Activated T-cell treated with anti-CD3 and anti-CD28 coated beads, Interleukin-2, amount 50 U/mL, for 24 hours (primary cell): Measurements from ENCODE around the gene FAM83E.
"Not testable (repeated sequence)": the region's sequence is repeated elsewhere in the genome, so short reads cannot be mapped to it uniquely, and the experiment has no call there.

Experiments used
- DNase-seq: peaks from one replicate; pipeline ENCODE4 v3.0.0-alpha.2; 2020
- H3K27ac Mint-ChIP-seq: 2 replicates; pipeline ENCODE4 v1.8.0; 2020; ENCODE audit warnings: mild to moderate bottlenecking, mixed read lengths
- H3K27me3 Mint-ChIP-seq: 2 replicates; pipeline ENCODE4 v1.8.0; 2020; ENCODE audit warnings: mixed read lengths
- H3K36me3 Mint-ChIP-seq: 2 replicates; pipeline ENCODE4 v1.8.0; 2020; ENCODE audit warnings: low read depth, mixed read lengths
- H3K4me1 Mint-ChIP-seq: 2 replicates; pipeline ENCODE4 v1.8.0; 2020; ENCODE audit warnings: low read depth, mixed read lengths
- H3K4me3 Mint-ChIP-seq: 2 replicates; pipeline ENCODE4 v1.8.0; 2020; ENCODE audit warnings: mild to moderate bottlenecking, moderate library complexity, mixed read lengths
- H3K9me3 Mint-ChIP-seq: 2 replicates; pipeline ENCODE4 v1.8.0; 2020; ENCODE audit warnings: mixed read lengths

FAM83E gene

DNA sequence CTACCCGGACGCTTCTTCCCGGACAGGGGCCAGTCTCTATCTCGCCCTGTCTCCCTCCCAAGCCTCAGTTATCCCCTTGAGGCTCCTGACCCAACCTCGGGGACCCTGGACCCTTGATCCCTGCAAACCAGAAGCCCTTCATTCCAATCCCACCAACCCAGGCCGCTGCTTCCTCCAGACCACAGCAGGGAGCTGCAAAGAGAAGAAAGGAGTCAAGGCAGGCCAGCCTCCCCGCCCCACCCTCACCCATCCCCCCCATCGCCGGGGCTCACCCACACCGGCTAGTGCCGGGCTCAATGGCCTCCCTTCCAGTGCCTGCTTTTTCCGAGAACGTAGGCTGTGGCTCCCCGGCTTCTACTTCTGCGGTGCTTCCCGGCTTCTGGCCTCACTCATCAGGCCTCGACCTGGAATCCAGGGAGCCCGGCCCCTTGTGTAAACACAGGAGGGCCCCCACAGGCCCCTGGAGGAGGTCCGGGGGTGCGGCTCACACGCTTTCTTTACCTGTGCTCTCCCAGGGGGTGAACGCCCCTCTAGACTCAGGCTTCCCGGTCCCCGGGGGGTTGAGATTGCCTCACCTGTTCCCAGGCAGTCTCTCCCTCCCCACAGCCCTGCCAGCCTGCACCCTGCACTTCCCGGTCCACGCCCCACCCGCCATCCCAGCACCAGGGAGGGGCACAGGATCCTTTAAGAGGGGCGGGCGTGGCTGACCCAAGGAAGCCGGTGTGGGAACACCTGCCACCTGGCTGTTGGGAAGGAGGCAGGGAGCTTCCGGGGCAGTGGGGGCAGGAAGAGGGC is at the start of gene FAM83E:
FAM83E (minus strand) TSS at position 641 of the 795 bp plus-strand sequence. CDS start 1,704 bp downstream, outside the sequence.
- Mint-ChIP-seq H3K9me3 (no peaks in the 10 kb centered on the region), H3K27ac (peak within 1 kb of the TSS; percentile 99), H3K27me3 (no peaks in the 10 kb centered on the region), H3K36me3 (peaks cover 67% of the 10 kb centered on the region), H3K4me3 (peak within 1 kb of the TSS; percentile 98), H3K4me1 (peaks cover 22% of the 10 kb centered on the region)
- peak; percentile 60 for DNase-seq

DNA sequence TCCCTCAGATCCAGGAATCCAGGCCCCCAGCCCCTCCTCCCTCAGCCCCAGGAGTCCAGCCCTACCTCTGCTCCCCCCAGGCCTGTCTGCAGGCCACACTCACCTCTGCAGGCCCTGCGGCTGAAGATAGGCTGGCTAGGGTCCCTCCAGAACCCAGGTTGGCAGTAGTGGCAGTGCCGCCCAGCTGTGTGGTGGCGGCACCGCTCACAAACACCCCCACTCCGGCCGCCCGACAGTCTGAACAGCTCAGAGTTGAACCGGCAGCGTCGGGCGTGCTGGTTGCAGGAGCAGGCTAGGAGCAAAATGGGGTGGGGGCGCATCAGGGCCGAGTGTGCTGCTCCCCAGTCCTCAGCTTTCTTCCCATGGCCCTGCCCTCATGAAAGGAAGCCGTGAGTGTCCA is 49.6 kb upstream of the FAM83E start:
- DNase-seq = no peak
- no peak overlapping the region for H3K4me3 Mint-ChIP-seq
- H3K27me3 Mint-ChIP-seq = no peaks in the 10 kb centered on the region
- H3K9me3 Mint-ChIP-seq = no peaks in the 10 kb centered on the region
- no peak overlapping the region for H3K27ac Mint-ChIP-seq
- peaks cover 8% of the 10 kb centered on the region for H3K4me1 Mint-ChIP-seq
- H3K36me3 Mint-ChIP-seq = no peaks in the 10 kb centered on the region

DNA sequence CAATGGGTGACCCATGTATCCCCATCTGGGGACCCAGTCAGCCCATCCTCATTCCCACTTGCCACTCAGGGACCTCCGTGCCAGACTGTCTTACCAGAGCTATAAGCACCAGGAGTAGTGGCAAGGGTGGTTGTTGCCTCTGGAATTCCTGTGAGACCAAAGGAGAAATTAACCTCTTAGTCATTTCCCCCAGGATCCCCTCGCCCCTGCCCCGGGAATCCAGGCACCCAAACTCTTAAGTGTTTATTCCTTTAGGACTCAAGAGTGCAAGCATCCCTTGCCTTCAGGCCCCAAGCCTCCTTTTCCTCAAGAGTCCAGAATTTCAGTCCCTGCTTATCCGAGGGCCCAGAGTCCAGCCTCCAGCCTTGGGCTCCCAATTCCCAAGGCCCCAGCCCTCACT is 48.8 kb upstream of the FAM83E start:
- Mint-ChIP-seq H3K4me1 (peaks cover 8% of the 10 kb centered on the region), H3K27ac (no peak overlapping the region), H3K27me3 (no peaks in the 10 kb centered on the region), H3K4me3 (no peak overlapping the region), H3K9me3 (no peaks in the 10 kb centered on the region), H3K36me3 (no peaks in the 10 kb centered on the region)
- DNase-seq = no peak

DNA sequence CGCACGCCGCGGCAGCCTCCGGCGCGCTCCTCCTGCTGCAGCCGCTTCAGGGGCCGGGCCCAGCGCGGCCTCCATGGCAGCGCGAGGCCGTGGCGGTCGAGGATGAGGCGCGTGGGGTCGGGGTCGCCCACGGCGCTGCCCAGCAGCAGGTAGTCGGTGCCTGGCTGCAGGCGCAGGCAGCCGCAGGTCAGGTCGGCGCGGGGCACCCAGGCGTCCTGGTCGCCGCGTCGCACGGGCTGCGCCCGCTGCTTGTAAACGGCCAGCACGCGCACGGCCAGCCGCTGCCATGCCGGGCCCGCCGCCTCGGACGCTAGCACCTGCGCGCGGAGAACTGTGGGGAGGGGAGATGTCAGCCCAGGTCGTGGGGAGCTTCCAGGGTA is 46.8 kb upstream of the FAM83E start:
- Mint-ChIP-seq H3K27me3 (no peaks in the 10 kb centered on the region), H3K4me1 (peaks cover 8% of the 10 kb centered on the region), H3K4me3 (no peak overlapping the region), H3K9me3 (no peaks in the 10 kb centered on the region), H3K36me3 (no peaks in the 10 kb centered on the region), H3K27ac (no peak overlapping the region)
- no peak for DNase-seq

DNA sequence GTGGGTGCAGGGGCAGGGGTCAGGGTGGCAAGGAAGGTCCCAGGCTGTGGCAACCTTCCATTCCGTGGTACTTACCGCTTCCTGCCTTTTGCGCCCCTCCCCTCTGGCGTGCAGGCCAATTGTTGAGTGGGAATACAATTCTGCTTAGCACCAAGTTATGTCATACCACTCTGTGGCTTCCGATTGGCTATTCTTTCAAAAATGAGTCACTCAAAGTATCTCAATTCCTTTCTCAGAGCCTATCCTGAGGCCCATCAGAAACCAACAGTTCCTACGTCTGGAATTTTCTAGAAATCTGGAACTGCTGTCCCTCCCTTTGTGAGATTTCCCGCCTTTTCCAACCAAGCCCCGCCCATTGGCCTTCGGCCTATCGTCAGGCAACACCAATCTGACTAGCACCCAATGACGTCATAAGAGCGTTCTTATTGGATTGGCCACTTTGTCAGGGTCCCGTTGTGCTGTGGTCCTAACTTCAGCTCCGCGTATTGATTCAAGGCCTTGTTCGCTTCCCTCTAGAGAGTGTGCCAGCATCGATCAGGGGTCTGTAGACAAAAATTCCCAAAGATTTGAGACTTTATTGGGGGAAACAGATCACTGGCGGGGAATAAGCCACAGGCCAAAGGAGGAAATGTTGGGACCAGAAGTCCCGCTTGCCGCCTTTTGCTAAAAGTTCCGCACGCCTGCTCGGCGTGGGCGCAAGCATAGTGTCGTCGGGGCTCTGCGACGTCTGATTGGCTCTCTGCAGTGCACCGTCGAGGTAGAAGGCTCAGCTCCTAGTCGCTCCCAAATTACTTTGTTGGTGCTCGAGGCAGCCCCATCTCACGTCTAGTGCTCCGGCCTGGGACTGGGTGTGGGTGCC is 46.2 kb upstream of the FAM83E start:
- H3K27ac Mint-ChIP-seq = peak overlapping the region; percentile 92
- DNase-seq = peak; percentile 88
- no peaks in the 10 kb centered on the region for H3K27me3 Mint-ChIP-seq
- peak overlapping the region; percentile 28 for H3K4me3 Mint-ChIP-seq
- H3K4me1 Mint-ChIP-seq = peaks cover 8% of the 10 kb centered on the region
- no peaks in the 10 kb centered on the region for H3K9me3 Mint-ChIP-seq
- H3K36me3 Mint-ChIP-seq = no peaks in the 10 kb centered on the region

DNA sequence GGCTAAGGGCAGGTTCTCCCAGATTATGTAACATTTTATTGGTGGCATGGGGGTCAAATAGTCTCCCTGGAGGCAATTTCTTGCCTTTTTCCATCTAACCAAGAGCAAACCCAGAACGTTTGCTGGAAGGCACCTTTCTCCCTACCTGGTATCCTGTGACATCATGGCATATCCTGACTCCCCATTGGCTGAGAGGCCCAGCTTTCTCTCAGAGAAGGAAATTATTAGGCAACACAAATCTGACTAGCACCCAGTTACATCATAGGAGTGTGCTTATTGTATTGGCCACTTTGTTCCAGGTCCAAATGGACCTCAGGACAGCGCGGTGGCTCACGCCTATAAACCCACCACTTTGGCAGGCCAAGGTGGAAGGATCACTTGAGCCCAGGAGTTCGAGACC is 44.9 kb upstream of the FAM83E start:
- no peak for DNase-seq
- Mint-ChIP-seq H3K4me1 (peaks cover 8% of the 10 kb centered on the region), H3K4me3 (no peak overlapping the region), H3K27me3 (no peaks in the 10 kb centered on the region), H3K27ac (no peak overlapping the region), H3K9me3 (no peaks in the 10 kb centered on the region), H3K36me3 (no peaks in the 10 kb centered on the region)

DNA sequence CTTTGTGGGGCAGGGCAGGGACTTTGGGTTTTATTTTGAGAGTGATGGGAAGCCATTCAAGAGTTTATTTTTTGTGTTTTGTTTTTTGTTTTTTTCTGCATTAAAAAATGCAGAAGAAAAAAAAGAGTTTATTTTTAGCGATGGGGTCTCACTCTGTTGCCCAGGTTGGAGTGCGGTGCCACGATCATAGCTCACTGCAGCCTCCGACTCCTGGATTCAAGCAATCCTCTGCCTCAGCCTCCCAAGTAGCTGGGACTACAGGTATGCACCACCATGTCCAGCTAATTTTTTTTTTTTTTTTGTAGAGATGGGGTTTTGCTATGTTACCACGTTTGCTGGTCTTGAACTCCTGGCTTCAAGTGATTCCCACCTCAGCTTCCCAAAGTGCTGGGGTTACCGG is 43.6 kb upstream of the FAM83E start:
- Mint-ChIP-seq H3K4me3 (no peak overlapping the region), H3K27ac (no peak overlapping the region), H3K4me1 (peaks cover 8% of the 10 kb centered on the region), H3K36me3 (no peaks in the 10 kb centered on the region), H3K9me3 (no peaks in the 10 kb centered on the region), H3K27me3 (no peaks in the 10 kb centered on the region)
- no peak for DNase-seq

DNA sequence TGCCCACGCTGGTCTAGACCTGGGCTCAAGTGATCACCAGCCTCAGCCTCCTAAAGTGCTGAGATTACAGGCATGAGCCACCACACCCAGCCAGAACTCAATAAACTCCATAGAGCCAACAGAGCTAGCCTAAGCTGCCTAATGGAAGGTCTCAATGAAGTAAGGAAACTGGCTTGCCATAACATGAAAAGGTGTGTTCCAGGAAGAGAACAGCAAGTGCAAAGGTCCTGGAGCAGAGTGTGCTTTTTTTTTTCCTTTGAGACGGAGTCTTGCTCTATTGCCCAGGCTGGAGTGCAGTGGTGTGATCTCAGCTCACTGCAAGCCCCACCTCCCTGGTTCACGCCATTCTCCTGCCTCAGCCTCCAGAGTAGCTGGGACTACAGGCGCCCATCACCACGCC is 43.0 kb upstream of the FAM83E start:
- H3K9me3 Mint-ChIP-seq = not testable (repeated sequence)

DNA sequence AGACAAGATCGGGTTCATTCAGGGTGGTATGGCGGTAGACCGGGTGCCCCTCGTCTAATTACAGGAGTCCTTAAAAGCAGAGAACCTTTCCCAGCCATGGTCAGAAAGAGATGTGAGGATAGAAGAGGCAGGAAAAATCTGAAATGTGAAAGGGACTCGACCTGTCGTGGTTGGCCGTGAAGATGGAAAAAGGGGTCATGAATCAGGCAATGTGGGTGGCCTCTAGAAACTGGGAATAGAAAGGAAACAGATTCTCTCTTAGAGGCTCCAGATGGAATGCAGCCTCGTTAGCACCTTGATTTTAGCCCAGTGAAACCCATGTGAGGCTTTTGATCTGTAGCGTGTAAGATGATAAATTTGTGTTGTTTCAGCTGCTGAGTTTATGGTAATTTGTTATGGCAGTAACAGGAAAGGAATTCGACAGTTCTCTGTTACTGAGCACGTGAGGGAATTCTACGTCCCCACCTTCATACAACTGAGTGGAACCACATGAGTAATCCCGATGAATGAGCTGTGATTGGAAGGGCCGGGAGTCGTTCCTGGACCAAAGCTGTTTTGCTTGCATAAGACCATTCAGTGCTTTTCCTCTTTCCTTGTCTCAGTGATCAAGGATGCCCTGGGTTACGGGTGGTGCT is 42.1 kb upstream of the FAM83E start:
- Mint-ChIP-seq H3K4me1 (peaks cover 13% of the 10 kb centered on the region), H3K9me3 (no peaks in the 10 kb centered on the region), H3K27me3 (no peaks in the 10 kb centered on the region), H3K36me3 (no peaks in the 10 kb centered on the region), H3K4me3 (no peak overlapping the region), H3K27ac (no peak overlapping the region)
- DNase-seq = no peak

More for the DNA sequence above, 43.0 kb upstream of the FAM83E start:
- H3K27ac Mint-ChIP-seq, H3K4me3 Mint-ChIP-seq, DNase-seq, H3K27me3 Mint-ChIP-seq, H3K36me3 Mint-ChIP-seq: not testable (repeated sequence)
- H3K4me1 Mint-ChIP-seq = peaks cover 10% of the 10 kb centered on the region

DNA sequence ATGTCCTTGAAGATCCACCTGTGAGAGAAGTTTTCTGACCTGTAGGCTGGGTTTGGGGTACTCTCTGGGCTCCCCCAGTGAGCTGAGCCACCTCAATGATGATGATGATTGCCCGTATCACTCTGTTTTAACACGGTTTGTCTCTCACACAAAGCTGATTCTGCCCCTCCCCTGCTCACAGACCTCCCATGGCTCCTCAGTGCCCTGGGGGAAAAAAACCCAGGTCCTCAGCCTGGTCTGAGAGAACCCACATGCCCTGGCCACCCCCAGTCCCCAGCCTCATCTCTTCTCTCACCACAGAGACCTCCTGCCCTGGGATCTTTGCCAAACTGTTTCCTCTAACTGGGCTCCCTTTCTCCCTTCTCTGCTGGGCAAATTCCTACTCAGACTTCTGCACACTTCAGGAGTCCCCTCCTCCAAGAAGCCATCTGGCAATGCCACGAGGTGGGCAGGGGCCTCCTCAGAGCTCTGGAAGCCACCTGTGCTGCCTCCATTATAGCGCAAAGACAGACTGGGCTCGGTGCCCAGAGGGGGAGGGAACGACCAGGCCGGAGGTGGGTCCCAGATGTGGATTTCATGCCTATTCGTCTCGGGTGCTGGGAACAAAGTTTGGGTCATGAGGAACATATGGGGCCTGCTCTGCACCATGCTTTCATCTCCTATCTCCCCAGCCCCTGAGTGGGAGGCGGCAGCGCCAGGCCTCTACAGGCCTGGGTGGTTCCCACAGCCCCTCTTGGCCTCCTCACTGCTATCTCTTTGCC is 39.6 kb upstream of the FAM83E start:
- H3K27ac Mint-ChIP-seq = no peak overlapping the region
- H3K4me3 Mint-ChIP-seq = no peak overlapping the region
- H3K36me3 Mint-ChIP-seq = no peaks in the 10 kb centered on the region
- no peaks in the 10 kb centered on the region for H3K9me3 Mint-ChIP-seq
- H3K27me3 Mint-ChIP-seq = no peaks in the 10 kb centered on the region
- H3K4me1 Mint-ChIP-seq = peaks cover 11% of the 10 kb centered on the region
- DNase-seq = no peak

DNA sequence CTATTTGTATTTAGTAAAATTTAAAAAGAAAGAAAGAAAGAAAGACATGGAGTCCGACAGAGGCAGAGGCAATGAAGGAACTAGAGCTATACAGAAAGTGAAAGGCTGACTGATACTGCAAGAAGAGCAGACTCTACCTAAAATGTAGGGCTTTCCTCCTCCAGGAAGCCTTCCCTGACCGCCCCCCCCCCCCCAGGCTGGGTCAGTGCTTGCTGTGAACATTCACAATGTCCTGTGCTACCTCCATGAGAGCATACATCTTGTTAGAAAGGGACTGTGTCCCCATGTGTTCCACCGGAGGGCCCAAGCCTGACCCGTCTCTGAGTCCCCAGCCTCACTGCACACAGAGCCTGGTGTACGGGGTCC is 36.8 kb upstream of the FAM83E start:
- Mint-ChIP-seq H3K36me3 (no peaks in the 10 kb centered on the region), H3K27ac (no peak overlapping the region)

DNA sequence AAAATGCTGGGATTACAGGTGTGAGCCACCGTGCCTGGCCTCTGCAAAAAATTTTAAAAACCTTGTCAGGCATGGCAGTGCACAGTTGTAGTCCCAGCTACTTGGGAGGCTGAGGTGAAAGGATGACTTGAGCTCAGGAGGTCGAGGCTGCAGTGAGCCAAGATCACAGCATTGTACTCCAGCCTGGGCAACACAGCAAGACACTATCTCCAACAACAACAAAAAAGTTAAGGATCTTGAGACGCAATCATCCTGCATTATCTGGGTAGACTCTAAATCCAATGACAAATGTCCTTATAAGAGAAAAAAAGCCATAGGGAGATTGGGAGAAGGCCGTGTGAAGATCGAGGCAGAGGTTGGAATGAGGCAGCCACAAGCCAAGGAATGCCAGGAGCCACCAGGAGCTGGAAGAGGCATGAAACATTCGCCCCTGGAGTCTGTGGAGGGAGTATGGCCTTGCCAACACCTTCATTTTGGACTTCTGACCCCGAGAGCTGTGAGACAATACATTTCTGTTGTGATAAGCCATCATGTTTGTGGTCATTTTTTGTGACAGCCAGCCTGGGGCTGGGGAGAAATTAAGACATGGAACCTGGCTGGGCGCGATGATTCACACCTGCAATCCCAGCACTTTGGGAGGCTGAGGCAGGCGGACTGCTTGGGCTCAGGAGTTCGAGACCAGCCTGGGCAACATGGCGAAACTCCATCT is 36.3 kb upstream of the FAM83E start:
- no peaks in the 10 kb centered on the region for H3K9me3 Mint-ChIP-seq
- no peak overlapping the region for H3K4me3 Mint-ChIP-seq
- no peak overlapping the region for H3K27ac Mint-ChIP-seq
- H3K27me3 Mint-ChIP-seq = no peaks in the 10 kb centered on the region
- no peak for DNase-seq
- no peaks in the 10 kb centered on the region for H3K36me3 Mint-ChIP-seq
- H3K4me1 Mint-ChIP-seq = peaks cover 32% of the 10 kb centered on the region

More for the DNA sequence above, 36.8 kb upstream of the FAM83E start:
- Mint-ChIP-seq H3K9me3 (no peaks in the 10 kb centered on the region), H3K4me1 (peaks cover 29% of the 10 kb centered on the region), H3K27me3 (no peaks in the 10 kb centered on the region), H3K4me3 (no peak overlapping the region)
- no peak for DNase-seq

DNA sequence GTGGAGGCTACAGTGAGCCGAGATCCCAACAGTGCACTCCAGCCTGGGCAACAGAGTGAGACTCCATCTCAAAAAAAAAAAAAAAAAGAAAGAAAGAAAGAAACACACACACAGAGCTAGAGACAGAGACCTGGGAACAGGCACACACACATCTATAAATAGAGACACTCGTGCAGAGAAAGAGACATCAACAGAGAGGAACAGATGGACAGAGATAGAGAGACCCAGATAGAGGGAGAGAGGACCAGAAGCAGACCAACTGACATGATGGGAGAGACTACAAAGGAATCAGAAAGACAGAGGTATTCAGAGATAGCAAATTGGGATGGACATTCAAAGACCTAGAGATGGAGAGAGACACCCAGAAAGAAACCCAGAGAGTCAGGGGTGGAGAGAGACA is 33.3 kb upstream of the FAM83E start:
- no peak overlapping the region for H3K4me3 Mint-ChIP-seq
- peaks cover 49% of the 10 kb centered on the region for H3K4me1 Mint-ChIP-seq
- H3K36me3 Mint-ChIP-seq = no peaks in the 10 kb centered on the region

More for the DNA sequence above, 33.3 kb upstream of the FAM83E start:
- Mint-ChIP-seq H3K27me3 (no peaks in the 10 kb centered on the region), H3K9me3 (no peaks in the 10 kb centered on the region), H3K27ac (peak overlapping the region; percentile 11)
- no peak for DNase-seq
